CD4-positive, alpha-beta T cell treated with Interleukin-12 subunit alpha and Interleukin-12 subunit beta, for 1 hour (primary cell): ENCODE data around the gene PRPF31.

Experiments
- DNase-seq: peaks from one replicate; pipeline ENCODE4 v3.0.0-alpha.2; 2020

Gene PRPF31

DNA sequence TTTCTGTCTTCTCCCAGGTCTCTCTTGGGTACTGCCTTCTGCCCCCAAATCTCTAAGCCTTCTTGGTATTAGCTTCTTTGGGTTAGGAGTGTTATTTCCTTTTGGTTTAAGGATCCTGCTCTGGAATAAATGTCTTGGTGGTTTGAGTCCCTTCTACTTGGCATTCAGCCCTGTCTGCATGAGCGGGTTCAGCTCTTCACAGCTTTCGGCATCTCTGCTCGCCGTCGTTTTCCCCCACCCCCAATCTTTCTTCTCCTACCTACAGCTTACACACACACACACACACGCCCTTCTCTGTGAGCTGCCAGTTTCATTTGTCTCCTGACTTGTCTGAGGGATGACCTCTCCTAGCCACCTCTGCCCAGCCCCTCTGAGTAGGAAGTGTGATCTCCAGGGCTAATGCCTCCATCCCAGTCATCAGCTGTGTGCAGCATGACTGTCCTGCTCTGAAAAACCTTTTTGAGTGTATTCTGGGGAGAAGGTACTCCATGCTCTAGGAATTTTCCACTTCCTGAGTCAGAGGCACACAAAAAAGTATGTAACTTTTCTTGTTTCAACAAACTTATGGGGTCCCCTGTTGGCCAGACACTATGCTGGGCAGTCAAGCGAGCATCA is 26.7 kb downstream of the PRPF31 start:
- no peak for DNase-seq

GRCh38 chr19:54145541-54146158 is 30.1 kb downstream of the PRPF31 start:
- DNase-seq, result no peak

- no peak for DNase-seq
These were observed 32.1 kb downstream of the PRPF31 start for GRCh38 chr19:54147676-54148075.

DNA sequence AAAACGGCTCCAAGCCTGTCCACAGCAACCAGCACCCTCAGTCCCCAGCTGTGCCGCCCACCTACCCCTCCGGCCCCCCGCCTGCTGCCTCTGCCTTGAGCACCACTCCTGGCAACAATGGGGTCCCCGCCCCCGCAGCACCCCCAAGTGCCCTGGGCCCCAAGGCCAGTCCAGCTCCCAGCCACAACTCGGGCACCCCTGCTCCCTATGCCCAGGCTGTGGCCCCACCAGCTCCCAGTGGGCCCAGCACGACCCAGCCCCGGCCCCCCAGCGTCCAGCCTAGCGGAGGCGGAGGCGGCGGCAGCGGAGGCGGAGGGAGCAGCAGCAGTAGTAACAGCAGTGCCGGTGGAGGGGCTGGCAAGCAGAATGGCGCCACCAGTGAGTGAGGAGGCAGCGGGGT is 32.6 kb downstream of the PRPF31 start:
- DNase-seq, result no peak

- DNase-seq, result no peak
These were observed 33.7 kb downstream of the PRPF31 start for GRCh38 chr19:54149021-54149812.

GRCh38 chr19:54151362-54152035 is 35.9 kb downstream of the PRPF31 start:
- DNase-seq, result no peak

DNA sequence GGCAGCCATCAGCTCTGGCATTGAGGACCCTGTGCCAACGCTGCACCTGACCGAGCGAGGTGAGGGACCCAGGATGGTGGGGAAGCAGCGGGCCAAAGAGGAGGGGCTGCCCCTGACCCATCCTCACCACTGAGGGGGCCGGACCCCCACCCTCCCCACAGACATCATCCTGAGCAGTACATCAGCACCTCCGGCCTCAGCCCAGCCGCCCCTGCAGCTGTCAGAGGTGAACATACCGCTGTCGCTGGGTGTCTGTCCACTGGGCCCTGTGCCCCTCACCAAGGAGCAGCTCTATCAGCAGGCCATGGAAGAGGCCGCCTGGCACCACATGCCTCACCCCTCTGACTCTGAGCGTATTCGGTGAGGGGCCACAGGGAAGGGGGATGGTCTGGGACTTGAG is 36.7 kb downstream of the PRPF31 start:
- DNase-seq, result no peak

- no peak for DNase-seq
These were observed 37.4 kb downstream of the PRPF31 start for GRCh38 chr19:54152878-54153524.

DNA sequence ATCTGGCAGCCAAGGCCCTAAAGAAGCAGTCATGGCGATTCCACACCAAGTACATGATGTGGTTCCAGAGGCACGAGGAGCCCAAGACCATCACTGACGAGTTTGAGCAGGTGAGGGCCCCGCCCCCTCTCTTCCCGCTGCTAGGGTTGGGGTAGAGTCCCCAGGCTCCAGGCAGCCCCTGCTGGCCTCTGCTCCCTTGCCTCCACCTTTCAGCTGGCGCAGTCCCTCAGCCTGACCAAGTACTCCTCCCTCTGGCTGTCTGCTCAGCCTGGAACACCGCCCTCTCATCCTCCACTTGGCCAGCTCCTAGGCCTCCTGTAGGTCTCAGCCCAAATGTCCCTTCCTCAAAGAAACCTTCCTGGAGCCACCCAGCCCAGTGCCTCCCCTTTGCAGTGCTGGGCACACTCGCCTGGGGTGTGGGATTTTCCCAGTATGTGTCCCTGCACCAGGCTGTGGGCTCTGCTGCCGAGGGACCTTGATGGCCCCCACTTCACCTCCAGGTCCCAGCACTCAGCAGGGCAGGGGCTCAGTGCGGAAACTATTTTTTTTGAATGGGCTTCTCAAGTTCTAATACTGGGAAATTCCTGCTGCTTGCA is 38.3 kb downstream of the PRPF31 start:
- no peak for DNase-seq

DNA sequence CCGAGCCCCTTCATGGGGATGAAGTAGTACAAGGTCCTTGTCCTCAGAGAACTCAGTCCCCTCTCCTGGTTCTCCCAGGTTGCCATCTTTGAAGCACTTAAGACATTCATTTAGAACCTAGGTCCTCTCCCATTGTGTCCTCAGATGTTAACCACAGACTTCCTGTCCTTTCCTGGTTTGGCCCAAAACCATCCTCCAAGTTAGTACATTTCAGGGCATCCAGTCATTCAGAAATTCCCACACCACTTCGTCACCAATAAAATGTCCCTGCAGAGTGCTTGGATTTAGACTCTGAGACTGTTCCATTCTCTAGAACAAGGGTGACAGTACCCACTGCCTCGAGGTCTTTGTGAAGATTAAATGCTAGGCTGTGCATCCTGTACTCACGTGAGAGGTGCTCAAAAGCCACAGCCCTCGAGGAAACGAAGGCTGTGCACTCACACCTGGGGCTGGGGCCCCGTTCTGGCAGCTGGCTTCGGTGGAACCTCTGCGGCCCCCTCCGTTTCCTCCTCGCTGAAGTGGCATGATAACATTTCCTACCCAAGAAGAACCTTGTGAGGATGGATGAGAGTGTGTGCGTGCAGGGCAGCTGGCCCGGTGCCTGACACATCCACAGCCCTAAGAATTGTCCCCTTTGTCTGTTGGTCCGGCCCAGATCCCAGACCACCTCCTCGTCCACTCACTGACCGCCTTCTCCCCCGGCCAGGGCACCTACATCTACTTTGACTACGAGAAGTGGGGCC is 39.2 kb downstream of the PRPF31 start:
- peak; percentile 39 for DNase-seq

DNA sequence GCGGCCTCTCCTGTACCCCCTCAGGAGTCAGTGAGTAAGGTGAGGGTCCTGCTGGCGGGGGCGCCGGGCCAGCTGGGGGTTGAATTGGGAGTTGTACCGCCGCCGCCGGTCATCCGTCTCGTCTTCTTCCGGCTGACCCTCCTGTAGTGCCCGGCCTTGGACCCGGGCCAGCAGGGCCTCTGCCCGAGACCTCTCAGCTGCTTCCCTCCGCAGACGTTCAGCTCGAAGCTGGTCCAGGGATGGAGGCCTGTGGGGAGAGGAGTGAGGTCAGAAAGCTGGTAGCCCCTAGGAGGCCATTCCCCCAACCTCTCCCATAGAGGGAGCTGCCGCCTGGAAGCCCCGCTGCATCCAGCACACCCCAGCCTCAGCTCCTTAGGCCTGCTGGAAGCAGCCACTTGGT is 40.1 kb downstream of the PRPF31 start:
- no peak for DNase-seq

DNA sequence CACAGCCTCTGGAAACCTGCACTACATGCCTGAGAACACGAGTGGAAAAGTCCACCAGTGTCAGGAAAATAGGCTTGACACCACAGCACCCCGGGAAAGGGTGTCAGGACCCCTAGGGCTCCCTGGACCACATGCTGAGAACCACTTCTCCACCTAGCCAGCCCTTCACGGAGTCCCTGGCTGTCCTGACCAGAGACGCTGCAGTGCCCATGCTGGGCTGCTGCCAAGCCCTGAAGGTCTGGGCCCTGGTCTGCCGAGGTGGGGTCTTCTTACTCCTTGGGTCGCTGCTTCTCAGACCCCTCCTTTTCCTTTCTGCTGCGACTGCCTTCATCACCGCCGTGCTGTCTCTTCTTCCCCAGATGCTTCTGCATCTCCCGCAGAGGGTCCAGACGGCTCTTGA is 40.9 kb downstream of the PRPF31 start:
- DNase-seq, result no peak

DNA sequence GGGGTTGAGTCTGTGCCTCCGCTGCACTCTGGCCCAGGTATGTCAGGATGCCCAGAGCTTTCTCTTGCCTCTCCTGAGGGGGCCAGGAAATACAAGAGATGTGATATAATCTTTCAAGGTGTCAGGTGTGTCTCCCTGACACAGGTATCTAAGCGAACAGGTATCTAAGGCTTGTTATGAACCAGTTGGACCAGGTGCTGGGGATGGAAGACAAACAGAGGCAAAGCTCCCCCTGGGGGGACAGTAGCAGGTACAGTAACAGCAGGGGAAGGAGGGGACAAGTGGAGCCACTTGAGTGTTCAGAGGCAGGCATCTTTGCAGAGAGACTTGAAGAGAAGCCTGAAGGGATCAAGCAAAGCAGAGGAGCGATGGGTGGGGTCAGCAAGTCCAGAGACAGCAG is 41.4 kb downstream of the PRPF31 start:
- DNase-seq, result no peak

DNA sequence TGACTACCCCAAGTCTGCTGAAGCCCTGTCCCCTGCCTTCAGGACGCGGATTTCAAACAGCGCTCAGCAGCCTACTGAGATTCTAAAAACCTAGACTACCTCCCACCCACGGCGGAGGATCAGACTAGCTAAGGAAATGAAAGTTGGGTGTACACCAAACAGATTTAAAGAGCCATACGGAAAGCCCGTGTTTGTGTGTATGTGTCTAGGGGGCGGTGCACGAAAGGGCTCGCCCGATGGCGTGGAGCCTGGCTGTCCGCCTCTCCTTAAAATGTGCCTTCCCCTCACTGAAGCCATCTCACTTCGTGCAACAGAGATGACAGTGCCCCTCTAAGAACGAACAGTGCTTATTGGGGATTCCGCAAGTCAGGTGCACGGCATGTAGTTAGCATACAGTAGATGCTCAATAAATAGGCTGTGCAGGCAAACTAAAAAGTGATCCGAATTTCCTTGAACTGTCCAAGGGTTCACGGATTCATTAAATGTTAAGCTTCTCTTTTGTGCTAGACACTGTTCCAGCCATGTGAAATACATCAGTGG is 43.3 kb downstream of the PRPF31 start:
- DNase-seq, result peak; percentile 38

GRCh38 chr19:54159352-54160181 is 44.0 kb downstream of the PRPF31 start, which contains the start of gene LENG1:
Gene LENG1 (minus strand): TSS chr19:54159721. CDS start chr19:54159695, 26 bp downstream.
- peak; percentile 100 for DNase-seq

- no peak for DNase-seq
These were observed 44.7 kb downstream of the PRPF31 start for GRCh38 chr19:54160182-54160811.

DNA sequence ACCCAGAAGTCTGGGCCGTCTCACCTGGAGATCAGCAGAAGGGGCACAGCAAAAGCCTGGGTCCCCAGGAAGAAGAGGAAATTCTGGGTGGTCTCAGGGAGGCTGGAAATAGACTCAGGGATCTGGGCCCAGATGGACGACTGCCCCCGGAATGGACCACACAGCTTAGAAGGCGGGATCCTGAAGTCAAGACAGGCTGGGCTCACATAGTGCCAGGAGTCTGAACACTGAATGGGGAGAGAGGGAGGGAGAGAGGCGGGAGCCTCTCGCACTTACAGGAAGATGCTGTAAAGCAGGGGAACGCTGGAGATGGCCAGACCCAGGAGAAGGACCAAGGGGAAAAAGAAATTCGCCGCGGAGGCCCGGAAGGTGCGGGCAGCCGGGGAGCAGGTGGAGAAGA is 45.3 kb downstream of the PRPF31 start:
- no peak for DNase-seq

GRCh38 chr19:54162241-54162805 is 46.8 kb downstream of the PRPF31 start:
- DNase-seq, result peak; percentile 81

GRCh38 chr19:54162884-54163283 is 47.3 kb downstream of the PRPF31 start:
- no peak for DNase-seq
